Peyer's patch (tissue), 4 donors: ENCODE data around the gene UBAC2. TPM values are rescaled to one million over a fixed set of nuclear protein-coding genes. Genes with fewer than 3 reads are reported as not detected.

Experiments
- DNase-seq, 3 donors: peaks; one replicate each; pipeline ENCODE4 v3.0.0-alpha.2; 2017 to 2019
- H3K27ac ChIP-seq, 4 donors: fragments of 200-600 bp; sonication (generic); one replicate each; pipeline ENCODE4 v1.5.1; 2016 to 2019
- H3K27me3 ChIP-seq, 2 donors: fragments of 200-600 bp; sonication (generic); one replicate each; pipeline ENCODE4 v1.5.1; 2019
- H3K36me3 ChIP-seq, 3 donors: fragments of 200-600 bp; sonication (generic); one replicate each; pipeline ENCODE4 v1.5.1; 2016 to 2019
- H3K4me1 ChIP-seq, 4 donors: fragments of 200-600 bp; sonication (generic); one replicate each; pipeline ENCODE4 v1.5.1; 2016 to 2019
- H3K4me3 ChIP-seq, 4 donors: fragments of 200-600 bp; sonication (generic); 1 replicate in 3 of 4; 2 replicates in 1 of 4; pipeline ENCODE4 v1.5.1; 2016 to 2019; ENCODE audit warnings: mild to moderate bottlenecking in 1 of 4
- H3K9me3 ChIP-seq, 4 donors: fragments of 200-600 bp; sonication (generic); one replicate each; pipeline ENCODE4 v1.5.1; 2016 to 2019; ENCODE audit warnings: mild to moderate bottlenecking in 1 of 4
- POLR2A ChIP-seq, 2 donors: fragments of 450-650 bp; IDR thresholded peaks; one replicate each; pipeline ENCODE4 v1.5.1; 2017; ENCODE audit warnings: antibody characterized with exemption in 2 of 2, mild to moderate bottlenecking in 2 of 2, moderate library complexity in 2 of 2
- total RNA-seq, 4 donors: library from RNA; depleted of rRNA; stranded (reverse); fragments of >200 nt; gene quantifications; one replicate each; pipeline ENCODE4 v1.1.0, GENCODE V29; 2016
- TF ChIP-seq, protein P1 (sequence below), 6 experiments: fragments of 450-650 bp in 4 of 6; fragments of 200-600 bp in 2 of 6; sonication (generic) in 1 of 6; IDR thresholded peaks; one replicate each; pipeline ENCODE4 v1.5.1; 2017 to 2019; ENCODE audit warnings: antibody characterized with exemption in 6 of 6, mild to moderate bottlenecking in 3 of 6, moderate library complexity in 1 of 6

UBAC2 gene
- total RNA-seq, 4 donors from 2014 or later: 38.8 to 67.8 (median 63.4) TPM

DNA sequence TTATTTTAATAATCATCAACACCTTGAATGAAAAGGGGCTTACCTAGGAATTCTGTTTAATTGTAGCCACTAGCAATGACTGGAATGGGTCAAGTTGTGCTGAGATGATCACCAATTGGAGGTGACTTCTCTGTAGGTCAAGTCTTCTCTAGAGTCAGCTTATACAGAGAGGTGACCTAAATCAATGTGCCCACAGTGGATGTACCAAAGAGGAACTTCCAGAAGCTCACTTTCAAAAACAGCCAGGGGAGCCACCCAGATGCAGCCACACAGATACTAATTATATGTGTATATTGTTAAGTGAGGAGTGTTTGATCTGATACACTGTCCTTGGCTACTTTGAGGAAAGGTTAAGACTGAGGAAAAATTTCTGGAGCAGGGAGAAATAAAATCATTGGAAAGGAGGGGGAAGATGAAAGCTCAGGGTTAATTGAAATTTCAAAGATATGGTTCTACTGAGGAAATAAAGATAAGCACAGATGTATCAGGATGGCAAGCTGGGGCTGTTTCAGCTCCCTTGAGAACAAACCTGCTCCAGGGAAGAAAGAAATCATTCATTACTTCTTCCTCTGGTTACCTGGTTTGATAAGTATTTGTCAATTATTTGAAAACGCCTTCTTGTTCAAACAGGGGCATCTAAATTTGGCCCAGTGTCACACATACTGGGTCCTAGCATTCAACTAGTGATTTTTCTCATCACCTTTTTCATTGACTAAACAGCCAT is 101.4 kb downstream of the UBAC2 start:
- Histone ChIP-seq H3K36me3 (no peaks in the 10 kb centered on the region), H3K27me3 (no peaks in the 10 kb centered on the region), H3K4me1 (peaks cover 0 to 15% (median 2%) of the 10 kb centered on the region in 4 donors), H3K9me3 (no peaks in the 10 kb centered on the region), H3K27ac (peak overlapping the region; percentile 24 to 85 (median 64)), H3K4me3 (no peak overlapping the region)
- TF ChIP-seq POLR2A (IDR thresholded peaks at IDR 0.05): no peak
- TF ChIP-seq, protein P1, sequence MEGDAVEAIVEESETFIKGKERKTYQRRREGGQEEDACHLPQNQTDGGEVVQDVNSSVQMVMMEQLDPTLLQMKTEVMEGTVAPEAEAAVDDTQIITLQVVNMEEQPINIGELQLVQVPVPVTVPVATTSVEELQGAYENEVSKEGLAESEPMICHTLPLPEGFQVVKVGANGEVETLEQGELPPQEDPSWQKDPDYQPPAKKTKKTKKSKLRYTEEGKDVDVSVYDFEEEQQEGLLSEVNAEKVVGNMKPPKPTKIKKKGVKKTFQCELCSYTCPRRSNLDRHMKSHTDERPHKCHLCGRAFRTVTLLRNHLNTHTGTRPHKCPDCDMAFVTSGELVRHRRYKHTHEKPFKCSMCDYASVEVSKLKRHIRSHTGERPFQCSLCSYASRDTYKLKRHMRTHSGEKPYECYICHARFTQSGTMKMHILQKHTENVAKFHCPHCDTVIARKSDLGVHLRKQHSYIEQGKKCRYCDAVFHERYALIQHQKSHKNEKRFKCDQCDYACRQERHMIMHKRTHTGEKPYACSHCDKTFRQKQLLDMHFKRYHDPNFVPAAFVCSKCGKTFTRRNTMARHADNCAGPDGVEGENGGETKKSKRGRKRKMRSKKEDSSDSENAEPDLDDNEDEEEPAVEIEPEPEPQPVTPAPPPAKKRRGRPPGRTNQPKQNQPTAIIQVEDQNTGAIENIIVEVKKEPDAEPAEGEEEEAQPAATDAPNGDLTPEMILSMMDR (IDR thresholded peaks at IDR 0.05): no peak
- DNase-seq: peak in 2 of 3 donors; percentile 68 to 81

DNA sequence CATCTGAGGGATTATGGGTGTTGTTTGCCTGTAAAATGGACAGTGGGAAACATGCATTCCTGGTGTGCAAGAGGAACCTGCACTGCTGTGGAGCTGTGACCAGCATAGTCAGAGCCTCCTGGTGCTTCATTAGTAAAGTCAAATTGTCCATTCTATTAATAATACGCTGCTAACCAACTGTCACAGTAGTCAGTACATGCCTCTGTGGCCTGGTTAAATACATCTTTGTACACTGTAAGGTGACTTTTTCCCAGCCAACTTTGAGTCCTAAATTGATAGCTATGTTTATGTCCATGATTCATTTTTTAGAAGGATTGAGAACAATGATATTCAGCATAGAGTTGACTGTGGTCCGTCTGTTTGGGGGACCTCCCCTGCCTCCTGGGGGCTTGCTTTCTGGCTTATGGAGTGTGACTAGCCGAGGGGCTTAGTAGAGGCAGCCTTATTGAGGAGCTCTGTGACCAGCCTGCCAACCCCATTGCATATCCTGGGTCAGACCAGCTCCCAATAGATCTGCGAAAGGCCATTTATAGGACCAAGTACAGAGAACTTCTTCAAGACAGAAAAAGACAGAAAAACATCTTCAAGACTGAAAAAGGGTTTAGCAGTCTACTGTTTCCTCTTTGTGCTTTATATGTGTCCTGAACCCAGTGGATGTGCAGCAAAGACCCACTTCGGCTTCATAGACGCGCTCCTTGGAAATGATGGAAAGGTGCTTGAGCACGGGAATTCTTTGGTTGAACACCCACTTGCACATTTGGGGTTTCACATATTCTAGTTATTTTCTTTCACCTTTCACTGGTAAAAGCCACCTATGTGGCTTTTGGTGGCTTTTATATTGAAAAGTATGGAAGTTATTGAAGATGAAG is 102.2 kb downstream of the UBAC2 start:
- peaks cover 0 to 19% (median 2%) of the 10 kb centered on the region in 4 donors for H3K4me1 ChIP-seq
- TF ChIP-seq, protein P1 (IDR thresholded peaks at IDR 0.05): no peak
- no peak for TF ChIP-seq POLR2A (IDR thresholded peaks at IDR 0.05)
- no peaks in the 10 kb centered on the region for H3K9me3 ChIP-seq
- H3K36me3 ChIP-seq: no peaks in the 10 kb centered on the region
- H3K4me3 ChIP-seq: peak overlapping the region in 1 of 4 donors; percentile 46
- H3K27me3 ChIP-seq: no peaks in the 10 kb centered on the region
- peak overlapping the region; percentile 24 to 85 (median 64) for H3K27ac ChIP-seq
- DNase-seq: no peak

DNA sequence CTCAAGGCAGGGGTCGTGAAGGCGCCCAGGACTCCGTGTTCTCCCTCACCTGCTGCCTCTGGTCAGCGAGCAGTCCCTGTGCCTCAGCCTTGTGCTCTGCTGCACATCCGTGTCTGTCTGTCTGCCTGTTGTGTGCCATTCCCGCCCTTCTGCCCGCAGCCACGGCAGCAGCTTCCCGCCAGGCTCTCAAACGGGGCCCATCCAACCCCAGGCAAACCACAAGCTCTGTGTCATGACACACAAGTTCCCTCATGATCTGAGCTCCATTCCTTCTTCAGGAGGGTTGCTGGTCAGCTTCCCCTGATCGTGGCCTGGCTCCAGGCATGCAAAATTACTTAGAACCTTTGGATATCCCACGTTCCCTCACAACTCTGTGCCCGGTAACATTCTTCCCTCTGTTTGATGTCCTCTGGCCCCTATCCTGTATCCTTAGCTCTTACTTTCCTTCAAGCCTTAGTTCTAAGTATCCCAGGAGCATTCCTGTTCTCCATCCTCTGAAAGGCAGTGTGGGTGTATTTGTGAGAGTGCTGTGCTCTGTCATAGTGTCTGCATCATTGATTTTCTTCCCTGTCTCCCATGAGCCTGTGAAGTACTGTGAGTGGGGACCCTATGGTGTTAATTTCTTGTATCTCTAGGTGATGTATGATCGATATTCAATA is 103.3 kb downstream of the UBAC2 start:
- H3K4me1 ChIP-seq: peaks cover 0 to 13% (median 4%) of the 10 kb centered on the region in 4 donors
- H3K36me3 ChIP-seq: no peaks in the 10 kb centered on the region
- no peaks in the 10 kb centered on the region for H3K9me3 ChIP-seq
- peak overlapping the region; percentile 26 to 46 (median 40) for H3K4me3 ChIP-seq
- DNase-seq: peak in 2 of 3 donors; percentile 61 to 72
- no peaks in the 10 kb centered on the region for H3K27me3 ChIP-seq
- H3K27ac ChIP-seq: peak overlapping the region; percentile 50 to 85 (median 74)
- TF ChIP-seq, protein P1 (IDR thresholded peaks at IDR 0.05): no peak
- peak in 1 of 2 donors; percentile 29 for TF ChIP-seq POLR2A (IDR thresholded peaks at IDR 0.05)

DNA sequence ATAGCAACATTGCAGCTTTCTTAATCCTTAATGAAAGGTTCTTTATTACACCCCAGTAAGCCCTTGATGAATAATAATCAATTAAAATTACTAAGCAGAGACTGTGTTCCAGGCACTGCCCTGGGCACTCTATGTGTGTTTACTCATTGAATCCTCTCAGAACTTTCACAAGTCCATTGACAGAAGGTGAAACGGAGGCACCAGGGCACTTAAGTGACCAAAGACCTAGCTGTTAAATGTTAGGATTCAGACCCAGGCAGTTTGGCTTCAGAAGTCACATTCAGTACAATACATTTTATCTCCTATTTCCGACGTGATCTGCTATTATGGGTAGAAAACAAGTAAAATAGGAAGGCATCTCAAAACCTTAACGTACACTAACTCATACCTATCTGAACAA is 103.9 kb downstream of the UBAC2 start:
- H3K9me3 ChIP-seq: no peaks in the 10 kb centered on the region
- no peak for DNase-seq
- peak overlapping the region in 3 of 4 donors; percentile 37 to 46 (median 43) for H3K4me3 ChIP-seq
- H3K27ac ChIP-seq: peak overlapping the region; percentile 50 to 85 (median 74)
- no peaks in the 10 kb centered on the region for H3K27me3 ChIP-seq
- no peak for TF ChIP-seq POLR2A (IDR thresholded peaks at IDR 0.05)
- TF ChIP-seq, protein P1 (IDR thresholded peaks at IDR 0.05): no peak
- no peaks in the 10 kb centered on the region for H3K36me3 ChIP-seq
- peaks cover 0 to 13% (median 4%) of the 10 kb centered on the region in 4 donors for H3K4me1 ChIP-seq

DNA sequence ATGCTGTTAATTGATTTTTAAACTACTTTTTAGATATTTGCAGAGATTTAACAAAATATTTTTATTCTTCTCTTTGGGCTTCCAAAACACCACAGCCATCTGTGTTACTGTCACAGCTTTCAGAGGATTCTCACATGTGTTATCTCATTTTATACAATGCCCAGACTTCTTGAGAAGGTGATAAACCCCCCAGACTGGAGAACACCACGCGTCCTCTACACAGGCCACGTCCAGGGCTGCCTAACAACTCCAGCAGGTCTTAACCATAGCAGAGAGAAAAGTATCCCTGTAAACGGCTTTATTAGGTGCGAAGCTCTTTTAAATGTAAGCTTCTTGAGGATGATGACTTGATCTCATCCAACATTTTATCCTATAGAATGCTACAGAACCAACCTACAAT is 104.5 kb downstream of the UBAC2 start:
- no peaks in the 10 kb centered on the region for H3K27me3 ChIP-seq
- DNase-seq: no peak
- peak overlapping the region; percentile 37 to 46 (median 42) for H3K4me3 ChIP-seq
- TF ChIP-seq, protein P1 (IDR thresholded peaks at IDR 0.05): no peak
- TF ChIP-seq POLR2A (IDR thresholded peaks at IDR 0.05): no peak
- H3K4me1 ChIP-seq: peaks cover 0 to 11% (median 6%) of the 10 kb centered on the region in 4 donors
- peak overlapping the region; percentile 21 to 85 (median 74) for H3K27ac ChIP-seq
- H3K36me3 ChIP-seq: no peaks in the 10 kb centered on the region
- no peaks in the 10 kb centered on the region for H3K9me3 ChIP-seq
